Common myeloid progenitor, CD34-positive (primary cell): ENCODE measurements around the gene KCTD15.

Source experiments
- CTCF ChIA-PET: fragments of 350-600 bp; sonication (Branson Sonifier 250); formaldehyde crosslinking; loops from one replicate; lab custom pipeline; 2021; ENCODE audit warnings: antibody characterized with exemption; lab: Charles Lee
- POLR2A ChIA-PET: fragments of 350-600 bp; sonication (Branson Sonifier 250); formaldehyde crosslinking; loops from one replicate; lab custom pipeline; 2021; ENCODE audit warnings: antibody characterized with exemption; lab: Charles Lee
- DNase-seq, 3 donors: peaks; one replicate each; pipeline versions ENCODE4 v3.0.0 to v3.0.0-alpha.2; 2013
- H3K27ac ChIP-seq, 2 experiments: 1 replicate in 1 of 2; 2 replicates in 1 of 2; pipeline ENCODE4 v1.7.0; 2013; ENCODE audit warnings: inconsistent platforms in 2 of 2, low read length in 2 of 2, mild to moderate bottlenecking in 2 of 2, low read depth in 1 of 2, moderate library complexity in 1 of 2; ENCODE audit not compliant: severe bottlenecking in 2 of 2, insufficient read depth in 1 of 2, poor library complexity in 1 of 2
- H3K27me3 ChIP-seq, 5 experiments: replicated peaks in 2 of 5; 1 replicate in 3 of 5; 2 replicates in 2 of 5; pipeline versions ENCODE4 v1.6.1 to v1.7.0; 2013; ENCODE audit warnings: low read length in 4 of 5, mild to moderate bottlenecking in 2 of 5, moderate library complexity in 2 of 5, inconsistent platforms in 1 of 5; ENCODE audit not compliant: insufficient read depth in 5 of 5, control insufficient read depth in 4 of 5
- H3K36me3 ChIP-seq, 4 experiments: 1 replicate in 2 of 4; 2 replicates in 2 of 4; pipeline versions ENCODE4 v1.6.1 to v1.7.0; 2013; ENCODE audit warnings: low read length in 3 of 4, control low read depth in 1 of 4, mild to moderate bottlenecking in 1 of 4; ENCODE audit not compliant: control insufficient read depth in 4 of 4, insufficient read depth in 4 of 4
- H3K4me1 ChIP-seq, 4 experiments: 1 replicate in 3 of 4; 2 replicates in 1 of 4; pipeline versions ENCODE4 v1.6.1 to v1.7.1; 2013; ENCODE audit warnings: low read length in 3 of 4, mild to moderate bottlenecking in 3 of 4, control low read depth in 1 of 4, inconsistent platforms in 1 of 4, moderate library complexity in 1 of 4; ENCODE audit not compliant: control insufficient read depth in 4 of 4, insufficient read depth in 4 of 4; ENCODE audit errors: control extremely low read depth in 1 of 4
- H3K4me3 ChIP-seq, 7 experiments: 1 replicate in 4 of 7; 2 replicates in 3 of 7; pipeline versions ENCODE4 v1.5.1 to v1.7.0; 2013; ENCODE audit warnings: mild to moderate bottlenecking in 7 of 7, low read length in 6 of 7, moderate library complexity in 6 of 7, inconsistent platforms in 2 of 7, low read depth in 2 of 7, control low read depth in 1 of 7; ENCODE audit not compliant: insufficient read depth in 4 of 7, control insufficient read depth in 1 of 7; ENCODE audit errors: extremely low read depth in 1 of 7
- H3K9me3 ChIP-seq, 5 experiments: 1 replicate in 4 of 5; 2 replicates in 1 of 5; pipeline versions ENCODE4 v1.6.1 to v1.7.1; 2013; ENCODE audit warnings: low read length in 4 of 5, mild to moderate bottlenecking in 2 of 5, inconsistent platforms in 1 of 5, low read depth in 1 of 5, moderate library complexity in 1 of 5; ENCODE audit not compliant: control insufficient read depth in 4 of 5, insufficient read depth in 2 of 5; ENCODE audit errors: control extremely low read depth in 1 of 5
- WGBS: methylation state at CpG from one replicate; pipeline ENCODE4 v1.1.5; 2013; ENCODE audit not compliant: insufficient coverage; 5-methylcytosine and 5-hydroxymethylcytosine counted together

The KCTD15 gene

GRCh38 chr19:33805313-33805712 lies 8.6 kb downstream of the KCTD15 start:
- Histone ChIP-seq H3K4me1 (no peaks in the 10 kb centered on the region), H3K27ac (no peak overlapping the region), H3K36me3 (peaks cover 0 to 79% (median 58%) of the 10 kb centered on the region in 4 experiments), H3K27me3 (no peaks in the 10 kb centered on the region), H3K9me3 (no peaks in the 10 kb centered on the region), H3K4me3 (no peak overlapping the region)
- no peak for DNase-seq
- ChIA-PET POLR2A (no interaction called here), CTCF (interaction anchor here (0.6 to 3.1 kb wide), 2 partner anchors 11 to 13 kb away, joined by 3 to 11 read pairs; no protein-coding TSS in a partner anchor)
- WGBS: 83% methylated on average over 3 of the region's 3 CpGs

DNA sequence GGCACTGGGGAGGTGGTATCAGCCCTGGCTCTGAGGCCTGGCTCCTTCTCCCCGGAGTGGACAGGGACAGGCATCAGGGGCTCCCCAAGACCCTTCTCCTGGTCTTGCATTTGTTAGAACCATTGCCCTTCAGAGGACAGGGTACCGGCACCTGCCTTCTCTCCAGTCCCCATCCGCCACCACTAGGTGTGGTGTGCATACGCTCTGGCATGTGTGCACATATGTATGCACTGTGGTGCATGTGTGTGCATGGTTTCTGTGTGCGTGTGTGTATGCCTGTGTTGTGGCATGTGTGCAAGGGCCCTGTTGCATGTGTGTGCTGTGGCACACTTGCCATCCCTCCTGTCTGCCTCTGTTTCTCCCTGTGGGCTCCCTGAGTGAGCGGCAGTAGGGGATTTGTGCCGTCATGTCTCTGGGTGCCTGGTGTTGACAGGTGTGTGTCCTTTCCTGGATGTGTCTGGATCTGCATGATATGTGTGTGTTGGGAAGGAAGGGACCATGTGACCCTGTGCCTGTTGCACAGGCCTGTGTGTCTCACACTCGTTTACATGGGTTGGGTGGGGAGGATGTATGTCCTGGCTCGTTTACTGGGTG lies 9.3 kb downstream of the KCTD15 start:
- no peaks in the 10 kb centered on the region for H3K4me1 ChIP-seq
- no peak for DNase-seq
- ChIA-PET POLR2A (no interaction called here), CTCF (interaction anchor here (0.6 to 3.1 kb wide), 3 partner anchors 9 to 12 kb away, joined by 3 to 11 read pairs (median 3); no protein-coding TSS in a partner anchor)
- no peak overlapping the region for H3K4me3 ChIP-seq
- H3K27ac ChIP-seq: no peak overlapping the region
- no peaks in the 10 kb centered on the region for H3K27me3 ChIP-seq
- H3K9me3 ChIP-seq: no peaks in the 10 kb centered on the region
- peaks cover 0 to 80% (median 57%) of the 10 kb centered on the region in 4 experiments for H3K36me3 ChIP-seq
- 97% methylated on average over 4 of the region's 9 CpGs for WGBS

DNA sequence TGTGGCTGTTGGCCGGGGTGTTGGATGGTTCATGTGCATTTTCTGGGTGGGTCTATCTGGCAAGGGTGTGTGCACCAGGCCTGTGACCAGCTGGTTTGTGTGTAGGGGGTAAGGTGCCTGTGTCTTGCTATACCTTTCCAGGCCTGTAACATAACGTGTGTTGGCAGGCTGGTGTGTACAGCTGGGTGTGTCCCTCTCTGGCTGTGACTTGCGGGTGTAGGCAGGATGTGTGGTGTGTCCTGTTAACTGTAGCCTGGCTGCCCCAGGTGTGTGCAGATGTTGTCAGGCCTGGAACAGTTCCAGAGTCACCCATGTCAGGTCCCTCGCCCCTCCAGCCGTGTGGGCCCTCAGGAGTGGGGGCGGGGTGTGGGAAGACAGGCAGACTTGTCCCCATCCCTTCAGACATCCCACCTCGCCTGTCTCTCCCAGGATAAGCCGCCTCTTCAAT lies 9.8 kb downstream of the KCTD15 start:
- peaks cover 0 to 80% (median 58%) of the 10 kb centered on the region in 4 experiments for H3K36me3 ChIP-seq
- no peaks in the 10 kb centered on the region for H3K27me3 ChIP-seq
- 93% methylated on average over 3 of the region's 8 CpGs for WGBS
- no peaks in the 10 kb centered on the region for H3K4me1 ChIP-seq
- H3K4me3 ChIP-seq: no peak overlapping the region
- ChIA-PET CTCF (interaction anchor here (1.3 kb wide), 1 partner anchor 9 kb away, joined by 3 read pairs; no protein-coding TSS in a partner anchor), POLR2A (no interaction called here)
- no peak for DNase-seq
- H3K9me3 ChIP-seq: no peaks in the 10 kb centered on the region
- no peak overlapping the region for H3K27ac ChIP-seq

- Histone ChIP-seq H3K4me3 (no peak overlapping the region), H3K4me1 (peaks cover 0 to 7% (median 0%) of the 10 kb centered on the region in 4 experiments), H3K27me3 (no peaks in the 10 kb centered on the region), H3K27ac (no peak overlapping the region), H3K36me3 (peaks cover 0 to 77% (median 59%) of the 10 kb centered on the region in 4 experiments), H3K9me3 (no peaks in the 10 kb centered on the region)
- WGBS: 100% methylated on average over 1 of the region's 1 CpG
- CTCF ChIA-PET: no interaction called here
- no peak for DNase-seq
- POLR2A ChIA-PET: no interaction called here
Measured at GRCh38 chr19:33808399-33808798, 11.7 kb downstream of the KCTD15 start.

DNA sequence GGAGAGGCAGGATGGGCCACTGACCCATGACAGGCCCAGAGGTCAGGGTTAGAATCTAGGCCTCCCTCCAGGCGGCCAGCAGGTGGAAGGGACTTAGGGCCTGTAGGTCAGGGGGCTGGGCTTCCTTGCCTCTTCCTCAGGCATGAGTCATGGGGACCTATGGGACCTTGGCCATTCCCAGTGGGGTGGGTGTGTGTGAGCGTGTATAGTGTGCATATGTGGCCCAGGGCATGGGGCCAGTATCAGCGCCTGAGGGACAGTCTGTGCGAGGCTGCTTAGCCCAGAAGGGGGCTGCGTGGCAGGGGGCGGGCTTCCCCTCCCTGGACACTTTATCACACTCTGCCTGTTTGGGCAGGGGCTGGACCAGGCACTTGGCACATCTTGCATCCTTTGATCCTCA lies 13.3 kb downstream of the KCTD15 start:
- ChIA-PET POLR2A (no interaction called here), CTCF (interaction anchor here (1.2 to 1.5 kb wide), 2 partner anchors 9 to 15 kb away, joined by 3 read pairs; no protein-coding TSS in a partner anchor)
- Histone ChIP-seq H3K4me3 (no peak overlapping the region), H3K27ac (no peak overlapping the region), H3K36me3 (peaks cover 0 to 67% (median 49%) of the 10 kb centered on the region in 4 experiments), H3K4me1 (peaks cover 0 to 7% (median 0%) of the 10 kb centered on the region in 4 experiments), H3K27me3 (no peaks in the 10 kb centered on the region), H3K9me3 (no peaks in the 10 kb centered on the region)
- 96% methylated on average over 6 of the region's 6 CpGs for WGBS
- DNase-seq: no peak

GRCh38 chr19:33810821-33811220 lies 14.2 kb downstream of the KCTD15 start:
- no peak overlapping the region for H3K27ac ChIP-seq
- no peaks in the 10 kb centered on the region for H3K9me3 ChIP-seq
- peaks cover 0 to 10% (median 7%) of the 10 kb centered on the region in 4 experiments for H3K4me1 ChIP-seq
- H3K27me3 ChIP-seq: no peaks in the 10 kb centered on the region
- ChIA-PET POLR2A (no interaction called here), CTCF (interaction anchor here (1.2 to 1.5 kb wide), 2 partner anchors 10 to 16 kb away, joined by 3 read pairs; no protein-coding TSS in a partner anchor)
- 100% methylated on average over 5 of the region's 11 CpGs for WGBS
- no peak for DNase-seq
- peaks cover 0 to 60% (median 44%) of the 10 kb centered on the region in 4 experiments for H3K36me3 ChIP-seq
- no peak overlapping the region for H3K4me3 ChIP-seq

- no peaks in the 10 kb centered on the region for H3K9me3 ChIP-seq
- 99% methylated on average over 40 of the region's 41 CpGs for WGBS
- H3K27ac ChIP-seq: no peak overlapping the region
- ChIA-PET POLR2A (no interaction called here), CTCF (interaction anchor here (1.0 to 1.5 kb wide), 3 partner anchors 10 to 16 kb away, joined by 3 to 5 read pairs (median 3); no protein-coding TSS in a partner anchor)
- H3K4me1 ChIP-seq: peaks cover 0 to 12% (median 9%) of the 10 kb centered on the region in 4 experiments
- no peaks in the 10 kb centered on the region for H3K27me3 ChIP-seq
- H3K36me3 ChIP-seq: peaks cover 0 to 59% (median 39%) of the 10 kb centered on the region in 4 experiments
- no peak overlapping the region for H3K4me3 ChIP-seq
- no peak for DNase-seq
Measured at GRCh38 chr19:33811246-33811645, 14.6 kb downstream of the KCTD15 start.
